SK-N-SH (cell line): ENCODE results near the gene CDH4. TPM values are rescaled to one million over a fixed set of nuclear protein-coding genes. Genes with fewer than 3 reads are reported as not detected.

ENCODE experiments used
- CTCF ChIA-PET: fragments of 300-600, 350-600 bp; formaldehyde crosslinking; extraction: SDS; loops from one replicate; lab custom pipeline; 2021; lab: Yijun Ruan, JAX
- POLR2A ChIA-PET: fragments of 350-600 bp; sonication (Branson Sonifier 250); formaldehyde crosslinking; extraction: SDS; loops from one replicate; lab custom pipeline; 2020; ENCODE audit warnings: antibody characterized with exemption, inconsistent platforms; lab: Yijun Ruan, JAX
- DNase-seq: peaks from one replicate; pipeline ENCODE4 v3.0.0; 2012
- H2AFZ ChIP-seq: fragments of 200-600 bp; sonication (generic); 2 replicates; pipeline ENCODE4 v1.8.1; 2016; ENCODE audit warnings: antibody characterized with exemption, mild to moderate bottlenecking, low read depth
- H3F3A ChIP-seq: fragments of 200-600 bp; sonication (generic); replicated peaks from 2 replicates; pipeline ENCODE3; 2016; ENCODE audit warnings: antibody characterized with exemption, mild to moderate bottlenecking; ENCODE audit not compliant: insufficient read depth
- H3K27ac ChIP-seq, 2 experiments: fragments of 200-500 bp in 1 of 2; fragments of 200-600 bp in 1 of 2; sonication (Bioruptor generic) in 1 of 2; sonication (generic), shearing (Covaris generic) in 1 of 2; 2 replicates each; pipeline versions ENCODE4 v1.5.1 to v1.6.1; 2014 to 2016; ENCODE audit warnings: low read depth in 2 of 2, inconsistent platforms in 1 of 2, low read length in 1 of 2, mild to moderate bottlenecking in 1 of 2, mixed read lengths in 1 of 2
- H3K27me3 ChIP-seq: fragments of 200-600 bp; sonication (generic), shearing (Covaris generic); 2 replicates; pipeline ENCODE4 v1.6.1; 2016; ENCODE audit warnings: mixed run types; ENCODE audit not compliant: insufficient read depth
- H3K36me3 ChIP-seq, 2 experiments: fragments of 200-500 bp in 1 of 2; fragments of 200-600 bp in 1 of 2; sonication (Bioruptor generic) in 1 of 2; sonication (generic) in 1 of 2; replicated peaks in 1 of 2; 2 replicates each; pipeline versions ENCODE3 to v1.5.1; 2014 to 2016; ENCODE audit warnings: low read length in 1 of 2, mild to moderate bottlenecking in 1 of 2; ENCODE audit not compliant: insufficient read depth in 2 of 2, control insufficient read depth in 1 of 2
- H3K4me1 ChIP-seq, 2 experiments: fragments of 200-500 bp in 1 of 2; fragments of 200-600 bp in 1 of 2; sonication (Bioruptor generic) in 1 of 2; sonication (generic), shearing (Covaris generic) in 1 of 2; 2 replicates each; pipeline versions ENCODE4 v1.5.1 to v1.6.1; 2014 to 2016; ENCODE audit warnings: low read depth in 1 of 2, low read length in 1 of 2, mixed run types in 1 of 2; ENCODE audit not compliant: insufficient read depth in 2 of 2, control insufficient read depth in 1 of 2
- H3K4me2 ChIP-seq: fragments of 200-600 bp; sonication (generic), shearing (Covaris generic); 2 replicates; pipeline ENCODE4 v1.6.1; 2017; ENCODE audit warnings: mixed run types
- H3K4me3 ChIP-seq, 2 experiments: fragments of 200-500 bp in 1 of 2; fragments of 200-600 bp in 1 of 2; sonication (Bioruptor generic) in 1 of 2; sonication (generic), shearing (Covaris generic) in 1 of 2; 2 replicates each; pipeline versions ENCODE4 v1.5.1 to v1.8.1; 2014 to 2016; ENCODE audit warnings: low read depth in 2 of 2, inconsistent platforms in 1 of 2, low read length in 1 of 2, mild to moderate bottlenecking in 1 of 2, mixed read lengths in 1 of 2, moderate library complexity in 1 of 2
- H3K79me2 ChIP-seq: fragments of 200-600 bp; sonication (generic); 2 replicates; pipeline ENCODE4 v1.8.1; 2017; ENCODE audit warnings: mild to moderate bottlenecking; ENCODE audit not compliant: insufficient read depth
- H3K9ac ChIP-seq: fragments of 200-600 bp; sonication (generic); 2 replicates; pipeline ENCODE4 v1.6.1; 2017; ENCODE audit warnings: mixed run types
- H3K9me2 ChIP-seq: fragments of 200-600 bp; sonication (generic); 2 replicates; pipeline ENCODE4 v1.6.1; 2017; ENCODE audit warnings: mixed run types
- H3K9me3 ChIP-seq: fragments of 200-600 bp; sonication (generic); 2 replicates; pipeline ENCODE4 v1.6.1; 2017; ENCODE audit warnings: mixed run types, mild to moderate bottlenecking, moderate library complexity
- H4K20me1 ChIP-seq: fragments of 200-600 bp; sonication (generic); 2 replicates; pipeline ENCODE4 v1.6.1; 2017; ENCODE audit warnings: mild to moderate bottlenecking, mixed run types; ENCODE audit not compliant: insufficient read depth
- ELF1 ChIP-seq: IDR thresholded peaks from 2 replicates; pipeline ENCODE4 v1.4.0; 2012
- EP300 ChIP-seq, 2 experiments: IDR thresholded peaks; 2 replicates each; pipeline versions ENCODE4 v1.4.0 to v1.6.1; 2012; ENCODE audit warnings: borderline replicate concordance in 1 of 2, low read depth in 1 of 2, low read length in 1 of 2
- FOSL2 ChIP-seq: IDR thresholded peaks from 2 replicates; pipeline ENCODE4 v1.4.0; 2012; ENCODE audit warnings: low read depth, mild to moderate bottlenecking, moderate library complexity, borderline replicate concordance
- FOXJ3 ChIP-seq: sonication (generic); formaldehyde crosslinking; IDR thresholded peaks from 2 replicates; pipeline ENCODE4 v1.5.1; 2020; ENCODE audit warnings: mild to moderate bottlenecking, missing genetic modification reagents
- FOXM1 ChIP-seq: IDR thresholded peaks from 2 replicates; pipeline ENCODE4 v1.4.0; 2012; ENCODE audit warnings: low read depth, mild to moderate bottlenecking
- IRF3 ChIP-seq: fragments of 150-350 bp; IDR thresholded peaks from 2 replicates; pipeline ENCODE4 v1.6.1; 2016; ENCODE audit warnings: mild to moderate bottlenecking, low read depth, low read length
- MXI1 ChIP-seq: IDR thresholded peaks from 2 replicates; pipeline ENCODE4 v1.6.1; 2012; ENCODE audit warnings: mild to moderate bottlenecking, low read depth, low read length, improper control_type of control experiment
- NFIC ChIP-seq: IDR thresholded peaks from 2 replicates; pipeline ENCODE4 v1.4.0; 2012; ENCODE audit warnings: borderline replicate concordance
- POLR2AphosphoS5 ChIP-seq: IDR thresholded peaks from 2 replicates; pipeline ENCODE4 v1.6.1; 2012; ENCODE audit warnings: low read depth, low read length
- RFX5 ChIP-seq: IDR thresholded peaks from 2 replicates; pipeline ENCODE4 v1.6.1; 2012; ENCODE audit warnings: mild to moderate bottlenecking, improper control_type of control experiment, low read length
- RXRA ChIP-seq: IDR thresholded peaks from 2 replicates; pipeline ENCODE4 v1.4.0; 2012; ENCODE audit warnings: low read depth, mild to moderate bottlenecking, borderline replicate concordance
- SIN3A ChIP-seq: IDR thresholded peaks from 2 replicates; pipeline ENCODE4 v1.6.1; 2012; ENCODE audit warnings: low read depth, mild to moderate bottlenecking, low read length, moderate library complexity, borderline replicate concordance
- TAF1 ChIP-seq: IDR thresholded peaks from 2 replicates; pipeline ENCODE4 v1.6.1; 2012; ENCODE audit warnings: low read depth, mild to moderate bottlenecking, low read length, moderate library complexity, borderline replicate concordance
- TCF12 ChIP-seq: IDR thresholded peaks from 2 replicates; pipeline ENCODE4 v1.4.0; 2012
- USF2 ChIP-seq: fragments of 150-350 bp; IDR thresholded peaks from 2 replicates; pipeline ENCODE4 v1.6.1; 2017; ENCODE audit warnings: antibody characterized with exemption, low read length, low read depth, borderline replicate concordance
- YY1 ChIP-seq: IDR thresholded peaks from 2 replicates; pipeline ENCODE4 v1.4.0; 2012; ENCODE audit warnings: low read depth, mild to moderate bottlenecking
- WGBS: methylation state at CpG from one replicate; pipeline ENCODE4 v1.1.6; 2017; ENCODE audit warnings: low lambda C conversion rate; 5-methylcytosine and 5-hydroxymethylcytosine counted together
- polyA plus RNA-seq, 3 experiments: library from polyadenylated mRNA; depleted of rRNA; stranded (reverse); fragments of >200 nt; gene quantifications; 2 replicates each; pipeline ENCODE4 v1.2.3, GENCODE V29; 2012
- TF ChIP-seq, protein P1 (sequence below): IDR thresholded peaks from 2 replicates; pipeline ENCODE4; 2012
- TF ChIP-seq, protein P2 (sequence below): fragments of 200-600 bp; sonication (generic); IDR thresholded peaks from 2 replicates; pipeline ENCODE4 v1.6.1; 2017; ENCODE audit warnings: antibody characterized with exemption, mild to moderate bottlenecking, moderate library complexity
- TF ChIP-seq, protein P3 (sequence below): IDR thresholded peaks from 2 replicates; pipeline ENCODE4 v1.4.0; 2012; ENCODE audit warnings: low read depth

Gene CDH4
- polyA plus RNA-seq, 1 of the 3 experiments (the other 2 are of a cell fraction): not detected

DNA sequence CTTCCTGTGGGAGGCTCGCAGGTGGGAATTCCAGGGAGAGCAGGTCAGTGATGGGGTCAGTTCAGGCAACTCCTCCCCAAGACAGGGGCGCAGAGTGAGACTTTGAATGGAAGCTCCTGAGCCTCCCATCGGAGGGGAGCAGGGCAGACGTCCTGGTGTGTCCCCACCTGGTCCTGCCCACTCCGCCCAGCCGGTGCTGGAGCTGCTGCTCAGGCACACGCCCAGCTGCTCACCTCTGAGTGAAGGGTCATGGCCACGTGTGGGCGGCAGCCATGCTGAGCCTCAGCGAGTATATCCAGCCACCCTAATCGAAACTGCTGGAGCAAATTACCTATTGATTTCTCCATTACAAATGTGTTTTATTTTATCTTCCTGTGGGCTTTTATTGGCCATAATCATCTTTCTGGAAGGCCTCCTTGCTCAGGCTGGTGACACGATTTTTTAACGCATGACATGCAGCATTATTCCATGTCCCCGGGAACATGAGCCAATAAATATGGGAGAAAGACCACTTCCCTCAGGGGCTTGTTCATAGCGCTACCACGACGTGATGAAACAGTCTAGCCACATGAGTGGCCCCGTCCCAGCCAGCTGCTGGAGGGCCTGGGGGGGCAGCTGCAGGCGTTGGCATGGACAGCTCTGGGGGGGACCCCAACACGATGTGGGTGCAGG is 665.5 kb downstream of the CDH4 start:
- Histone ChIP-seq H3K4me3 (no peak overlapping the region), H3K9ac (no peak overlapping the region), H3F3A (no peaks in the 10 kb centered on the region), H3K4me2 (no peak overlapping the region), H3K36me3 (no peaks in the 10 kb centered on the region), H3K4me1 (no peaks in the 10 kb centered on the region), H2AFZ (no peak overlapping the region), H3K27me3 (no peaks in the 10 kb centered on the region), H3K9me3 (no peaks in the 10 kb centered on the region), H3K9me2 (no peaks in the 10 kb centered on the region), H3K79me2 (no peaks in the 10 kb centered on the region), H4K20me1 (no peaks in the 10 kb centered on the region), H3K27ac (no peak overlapping the region)
- CTCF ChIA-PET: interaction anchor here (0.6 to 1.5 kb wide), 2 partner anchors 22 to 66 kb away, joined by 3 to 6 read pairs; no protein-coding TSS in a partner anchor
- WGBS: 47% methylated on average over 16 of the region's 20 CpGs
- no peak for DNase-seq
- TF ChIP-seq YY1 (no peak), EP300 (IDR thresholded peaks at IDR 0.05; ENCODE audit: borderline replicate concordance in 1 of 2, low read depth in 1 of 2, low read length in 1 of 2) (no peak), ELF1 (no peak), FOXJ3 (CRISPR knock-in tag) (no peak), POLR2AphosphoS5 (no peak), IRF3 (no peak), FOXM1 (no peak), MXI1 (no peak), FOSL2 (no peak), TAF1 (no peak), USF2 (no peak), NFIC (no peak), RFX5 (no peak), TCF12 (no peak), SIN3A (no peak), RXRA (no peak)
- TF ChIP-seq, protein P1, sequence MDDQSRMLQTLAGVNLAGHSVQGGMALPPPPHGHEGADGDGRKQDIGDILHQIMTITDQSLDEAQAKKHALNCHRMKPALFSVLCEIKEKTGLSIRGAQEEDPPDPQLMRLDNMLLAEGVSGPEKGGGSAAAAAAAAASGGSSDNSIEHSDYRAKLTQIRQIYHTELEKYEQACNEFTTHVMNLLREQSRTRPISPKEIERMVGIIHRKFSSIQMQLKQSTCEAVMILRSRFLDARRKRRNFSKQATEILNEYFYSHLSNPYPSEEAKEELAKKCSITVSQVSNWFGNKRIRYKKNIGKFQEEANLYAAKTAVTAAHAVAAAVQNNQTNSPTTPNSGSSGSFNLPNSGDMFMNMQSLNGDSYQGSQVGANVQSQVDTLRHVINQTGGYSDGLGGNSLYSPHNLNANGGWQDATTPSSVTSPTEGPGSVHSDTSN: no peak
- TF ChIP-seq, protein P2, sequence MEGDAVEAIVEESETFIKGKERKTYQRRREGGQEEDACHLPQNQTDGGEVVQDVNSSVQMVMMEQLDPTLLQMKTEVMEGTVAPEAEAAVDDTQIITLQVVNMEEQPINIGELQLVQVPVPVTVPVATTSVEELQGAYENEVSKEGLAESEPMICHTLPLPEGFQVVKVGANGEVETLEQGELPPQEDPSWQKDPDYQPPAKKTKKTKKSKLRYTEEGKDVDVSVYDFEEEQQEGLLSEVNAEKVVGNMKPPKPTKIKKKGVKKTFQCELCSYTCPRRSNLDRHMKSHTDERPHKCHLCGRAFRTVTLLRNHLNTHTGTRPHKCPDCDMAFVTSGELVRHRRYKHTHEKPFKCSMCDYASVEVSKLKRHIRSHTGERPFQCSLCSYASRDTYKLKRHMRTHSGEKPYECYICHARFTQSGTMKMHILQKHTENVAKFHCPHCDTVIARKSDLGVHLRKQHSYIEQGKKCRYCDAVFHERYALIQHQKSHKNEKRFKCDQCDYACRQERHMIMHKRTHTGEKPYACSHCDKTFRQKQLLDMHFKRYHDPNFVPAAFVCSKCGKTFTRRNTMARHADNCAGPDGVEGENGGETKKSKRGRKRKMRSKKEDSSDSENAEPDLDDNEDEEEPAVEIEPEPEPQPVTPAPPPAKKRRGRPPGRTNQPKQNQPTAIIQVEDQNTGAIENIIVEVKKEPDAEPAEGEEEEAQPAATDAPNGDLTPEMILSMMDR: no peak
- TF ChIP-seq, protein P3, sequence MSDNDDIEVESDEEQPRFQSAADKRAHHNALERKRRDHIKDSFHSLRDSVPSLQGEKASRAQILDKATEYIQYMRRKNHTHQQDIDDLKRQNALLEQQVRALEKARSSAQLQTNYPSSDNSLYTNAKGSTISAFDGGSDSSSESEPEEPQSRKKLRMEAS: no peak
- POLR2A ChIA-PET: no interaction called here
